Fibroblast of lung (primary cell): ENCODE measurements around the gene OR10J1. TPM values are rescaled to one million over a fixed set of nuclear protein-coding genes. Genes with fewer than 3 reads are reported as not detected.

ENCODE experiments used
- DNase-seq, 2 donors: peaks; one replicate each; pipeline versions ENCODE4 v3.0.0 to v3.0.0-alpha.2; 2010; ENCODE audit warnings: low read depth in 2 of 2
- H2AFZ ChIP-seq: 2 replicates; pipeline ENCODE4 v1.5.1; 2012; ENCODE audit warnings: low read length, control low read depth, inconsistent platforms
- H3K27ac ChIP-seq: 2 replicates; pipeline ENCODE4 v1.5.1; 2011; ENCODE audit warnings: low read length, control low read depth; ENCODE audit not compliant: insufficient read depth
- H3K27me3 ChIP-seq: 2 replicates; pipeline ENCODE4 v1.5.1; 2011; ENCODE audit warnings: mild to moderate bottlenecking, low read length; ENCODE audit not compliant: control insufficient read depth, insufficient read depth
- H3K36me3 ChIP-seq: 2 replicates; pipeline ENCODE4 v1.5.1; 2011; ENCODE audit warnings: low read length; ENCODE audit not compliant: control insufficient read depth, insufficient read depth
- H3K4me1 ChIP-seq: 2 replicates; pipeline ENCODE4 v1.5.1; 2011; ENCODE audit warnings: low read length; ENCODE audit not compliant: control insufficient read depth, insufficient read depth; ENCODE audit errors: extremely low read depth
- H3K4me2 ChIP-seq: 2 replicates; pipeline ENCODE4 v1.5.1; 2011; ENCODE audit warnings: low read length, control low read depth; ENCODE audit not compliant: insufficient read depth; ENCODE audit errors: extremely low read depth
- H3K4me3 ChIP-seq, 4 experiments: fragments of 200-600 bp in 1 of 4; sonication (generic) in 1 of 4; replicated peaks in 1 of 4; 2 replicates each; pipeline ENCODE4 v1.5.1; 2011 to 2016; ENCODE audit warnings: low read length in 4 of 4, low read depth in 3 of 4, mild to moderate bottlenecking in 3 of 4, control low read depth in 2 of 4, inconsistent platforms in 1 of 4, mixed read lengths in 1 of 4; ENCODE audit not compliant: insufficient read depth in 1 of 4; ENCODE audit errors: control extremely low read depth in 1 of 4
- H3K79me2 ChIP-seq: 2 replicates; pipeline ENCODE4 v1.5.1; 2012; ENCODE audit warnings: mild to moderate bottlenecking, low read length, inconsistent platforms; ENCODE audit not compliant: control insufficient read depth, insufficient read depth
- H3K9ac ChIP-seq: 2 replicates; pipeline ENCODE4 v1.5.1; 2011; ENCODE audit warnings: mild to moderate bottlenecking, low read length, control low read depth; ENCODE audit not compliant: insufficient read depth
- H3K9me3 ChIP-seq: 2 replicates; pipeline ENCODE4 v1.5.1; 2012; ENCODE audit warnings: low read depth, low read length; ENCODE audit not compliant: control insufficient read depth, insufficient read depth
- H4K20me1 ChIP-seq: 2 replicates; pipeline ENCODE4 v1.5.1; 2011; ENCODE audit warnings: low read length; ENCODE audit not compliant: control insufficient read depth, insufficient read depth; ENCODE audit errors: extremely low read depth
- EZH2 ChIP-seq: IDR thresholded peaks from 2 replicates; pipeline ENCODE4 v1.5.1; 2012; ENCODE audit warnings: low read length, control low read depth, mild to moderate bottlenecking; ENCODE audit errors: missing control alignments
- polyA plus RNA-seq, 2 donors: library from polyadenylated mRNA; depleted of rRNA in 1 of 2; stranded (reverse) in 1 of 2; unstranded in 1 of 2; fragments of >200 nt; gene quantifications; 2 replicates each; pipeline ENCODE4 v1.2.1, GENCODE V29; 2011 to 2012; ENCODE audit warnings: missing spikeins in 1 of 2
- total RNA-seq: library from RNA; depleted of rRNA; stranded (reverse); fragments of >200 nt; gene quantifications from 2 replicates; pipeline ENCODE4 v1.2.1, GENCODE V29; 2014
- TF ChIP-seq, protein P1 (sequence below), 2 donors: IDR thresholded peaks in 1 of 2; conservative IDR thresholded peaks in 1 of 2; 1 replicate in 1 of 2; 2 replicates in 1 of 2; pipeline ENCODE4 v1.5.1; 2011 to 2012; ENCODE audit warnings: low read length in 2 of 2, control low read depth in 1 of 2, inconsistent platforms in 1 of 2, low read depth in 1 of 2, mild to moderate bottlenecking in 1 of 2

OR10J1 gene
- total and polyA plus RNA-seq, 2 donors (not counting 1 experiment from before 2014, with no cell fraction given), result not detected

DNA sequence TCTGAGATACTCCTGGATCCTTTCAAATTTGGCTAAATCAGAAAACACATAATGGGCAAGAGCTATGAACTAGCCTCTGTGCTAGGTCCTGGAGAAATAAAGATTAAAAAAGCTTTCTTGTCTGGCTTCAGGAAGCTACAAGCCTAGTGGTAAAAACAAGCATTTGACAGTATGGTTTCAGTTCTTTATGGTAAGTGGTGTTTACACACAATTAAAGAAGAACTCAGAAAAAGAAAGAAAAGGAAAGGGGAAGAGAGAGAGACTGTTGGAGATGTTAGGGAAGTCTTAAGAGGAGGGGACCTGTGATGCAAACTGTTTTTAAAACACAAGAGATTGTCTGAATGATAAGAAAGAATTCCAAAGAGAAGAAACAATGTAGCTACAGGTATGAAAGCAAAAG lies 1.8 kb downstream of the OR10J1 start:
- Histone ChIP-seq H3K9ac (no peak overlapping the region), H3K4me1 (no peaks in the 10 kb centered on the region), H3K79me2 (no peaks in the 10 kb centered on the region), H3K36me3 (no peaks in the 10 kb centered on the region), H3K27ac (no peak overlapping the region), H3K4me3 (no peak overlapping the region), H3K4me2 (no peak overlapping the region), H3K9me3 (no peaks in the 10 kb centered on the region), H2AFZ (no peak overlapping the region), H3K27me3 (no peaks in the 10 kb centered on the region), H4K20me1 (no peaks in the 10 kb centered on the region)
- no peak for TF ChIP-seq EZH2
- TF ChIP-seq, protein P1, sequence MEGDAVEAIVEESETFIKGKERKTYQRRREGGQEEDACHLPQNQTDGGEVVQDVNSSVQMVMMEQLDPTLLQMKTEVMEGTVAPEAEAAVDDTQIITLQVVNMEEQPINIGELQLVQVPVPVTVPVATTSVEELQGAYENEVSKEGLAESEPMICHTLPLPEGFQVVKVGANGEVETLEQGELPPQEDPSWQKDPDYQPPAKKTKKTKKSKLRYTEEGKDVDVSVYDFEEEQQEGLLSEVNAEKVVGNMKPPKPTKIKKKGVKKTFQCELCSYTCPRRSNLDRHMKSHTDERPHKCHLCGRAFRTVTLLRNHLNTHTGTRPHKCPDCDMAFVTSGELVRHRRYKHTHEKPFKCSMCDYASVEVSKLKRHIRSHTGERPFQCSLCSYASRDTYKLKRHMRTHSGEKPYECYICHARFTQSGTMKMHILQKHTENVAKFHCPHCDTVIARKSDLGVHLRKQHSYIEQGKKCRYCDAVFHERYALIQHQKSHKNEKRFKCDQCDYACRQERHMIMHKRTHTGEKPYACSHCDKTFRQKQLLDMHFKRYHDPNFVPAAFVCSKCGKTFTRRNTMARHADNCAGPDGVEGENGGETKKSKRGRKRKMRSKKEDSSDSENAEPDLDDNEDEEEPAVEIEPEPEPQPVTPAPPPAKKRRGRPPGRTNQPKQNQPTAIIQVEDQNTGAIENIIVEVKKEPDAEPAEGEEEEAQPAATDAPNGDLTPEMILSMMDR (conservative IDR thresholded peaks at IDR 0.05 in 1 of 2, IDR thresholded peaks at IDR 0.05 in 1 of 2; ENCODE audit: low read depth in 1 of 2, low read length in 2 of 2), result no peak
- no peak for DNase-seq

DNA sequence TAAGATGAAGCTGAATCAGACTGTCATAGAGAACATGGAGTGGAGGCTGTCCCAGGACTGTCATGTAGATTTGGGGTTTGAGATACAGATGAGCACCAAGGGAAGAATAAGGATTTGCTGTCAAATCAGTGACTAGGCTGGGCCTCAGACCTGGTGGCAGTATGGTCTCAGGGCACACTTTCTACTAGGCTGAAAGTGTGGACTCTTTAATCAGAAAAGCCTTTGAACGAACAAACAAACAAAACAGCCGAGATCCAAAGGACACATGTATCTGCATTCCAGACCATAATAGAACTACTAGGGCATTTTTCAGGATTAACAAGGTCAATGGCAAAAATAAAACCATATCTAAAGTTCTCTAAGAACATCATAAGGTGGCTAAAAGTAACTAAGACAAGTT lies 2.9 kb downstream of the OR10J1 start:
- TF ChIP-seq, protein P1 (conservative IDR thresholded peaks at IDR 0.05 in 1 of 2, IDR thresholded peaks at IDR 0.05 in 1 of 2; ENCODE audit: low read depth in 1 of 2, low read length in 2 of 2), result no peak
- no peak for TF ChIP-seq EZH2

DNA sequence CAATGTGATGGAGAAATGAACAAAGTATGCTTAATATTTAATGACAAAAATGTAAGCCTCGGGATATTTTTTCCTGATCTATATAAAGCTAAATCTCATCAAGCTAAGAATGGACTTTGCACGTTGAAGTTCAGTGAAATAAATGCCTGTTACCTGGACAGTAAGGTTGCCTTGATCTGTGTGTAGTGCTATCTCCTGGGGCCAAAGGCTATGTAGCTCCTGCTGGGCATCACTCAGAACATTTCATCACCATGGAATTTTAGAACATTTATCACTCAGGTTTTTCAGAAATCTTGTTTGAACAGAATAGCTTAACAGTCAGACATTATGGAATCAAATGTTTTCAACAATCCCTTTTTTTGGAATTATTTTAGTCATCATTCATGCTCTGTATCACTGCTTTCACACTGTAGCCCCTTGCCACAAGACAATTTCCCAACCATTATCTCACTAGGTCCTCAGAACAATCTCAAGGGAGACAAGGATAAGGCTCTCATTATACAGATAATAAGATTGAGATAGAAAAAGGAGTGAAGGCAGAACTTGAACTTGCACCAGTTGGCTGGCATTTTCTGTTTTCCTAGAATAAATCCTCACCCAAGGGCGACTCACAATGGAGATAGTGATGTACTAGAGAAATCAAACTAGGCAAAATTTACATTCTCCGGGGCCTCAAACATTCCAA lies 3.7 kb downstream of the OR10J1 start:
- no peak for DNase-seq
- TF ChIP-seq, protein P1 (conservative IDR thresholded peaks at IDR 0.05 in 1 of 2, IDR thresholded peaks at IDR 0.05 in 1 of 2; ENCODE audit: low read depth in 1 of 2, low read length in 2 of 2), result no peak
- TF ChIP-seq EZH2, result no peak
- Histone ChIP-seq H3K9ac (no peak overlapping the region), H3K9me3 (no peaks in the 10 kb centered on the region), H3K4me2 (no peak overlapping the region), H3K36me3 (no peaks in the 10 kb centered on the region), H3K4me3 (no peak overlapping the region), H3K4me1 (no peaks in the 10 kb centered on the region), H3K27me3 (no peaks in the 10 kb centered on the region), H3K79me2 (no peaks in the 10 kb centered on the region), H4K20me1 (no peaks in the 10 kb centered on the region), H2AFZ (no peak overlapping the region), H3K27ac (no peak overlapping the region)

More for the DNA sequence above, 2.9 kb downstream of the OR10J1 start:
- no peaks in the 10 kb centered on the region for H3K36me3 ChIP-seq
- no peak overlapping the region for H3K9ac ChIP-seq
- DNase-seq, result no peak
- no peaks in the 10 kb centered on the region for H3K79me2 ChIP-seq
- no peak overlapping the region for H2AFZ ChIP-seq
- no peak overlapping the region for H3K4me3 ChIP-seq
- no peak overlapping the region for H3K4me2 ChIP-seq
- no peaks in the 10 kb centered on the region for H3K4me1 ChIP-seq
- H3K27ac ChIP-seq, result no peak overlapping the region
- H3K27me3 ChIP-seq, result no peaks in the 10 kb centered on the region
- no peaks in the 10 kb centered on the region for H4K20me1 ChIP-seq
- no peaks in the 10 kb centered on the region for H3K9me3 ChIP-seq
